GM12875 (cell line): ENCODE data around the gene LMNTD1.
"Not testable (repeated sequence)": the region's sequence is repeated elsewhere in the genome, so short reads cannot be mapped to it uniquely, and the experiment has no call there.

ENCODE experiments used
- H3K4me3 ChIP-seq: one replicate; pipeline ENCODE4 v1.5.1; 2011; ENCODE audit warnings: low read depth, low read length, control low read depth
- TF ChIP-seq, protein P1 (sequence below): IDR thresholded peaks from 2 replicates; pipeline ENCODE4 v1.5.1; 2011; ENCODE audit warnings: low read depth, mild to moderate bottlenecking, control low read depth, inconsistent platforms, low read length, moderate library complexity, borderline replicate concordance; ENCODE audit not compliant: insufficient read depth

Gene LMNTD1, protein sequence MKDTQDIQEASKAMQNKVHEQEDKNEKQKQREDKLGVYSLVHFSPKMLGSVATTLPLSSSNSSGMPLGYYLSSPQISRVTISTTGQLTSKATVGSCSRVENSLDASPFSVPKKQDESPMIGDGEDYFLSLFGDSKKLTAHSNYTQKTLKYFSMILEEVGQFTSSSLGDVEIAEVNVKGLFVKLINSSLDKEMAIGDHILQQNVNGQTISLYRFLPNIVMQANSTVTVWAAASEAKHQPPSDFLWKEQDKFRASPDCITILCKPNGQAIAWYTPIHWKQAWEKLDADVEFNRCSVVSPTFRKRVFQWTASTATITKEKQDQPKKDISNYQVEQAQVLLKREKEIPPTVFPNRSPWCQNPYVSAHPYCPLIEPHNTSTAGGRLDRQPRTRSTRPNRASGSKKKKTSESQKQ

DNA sequence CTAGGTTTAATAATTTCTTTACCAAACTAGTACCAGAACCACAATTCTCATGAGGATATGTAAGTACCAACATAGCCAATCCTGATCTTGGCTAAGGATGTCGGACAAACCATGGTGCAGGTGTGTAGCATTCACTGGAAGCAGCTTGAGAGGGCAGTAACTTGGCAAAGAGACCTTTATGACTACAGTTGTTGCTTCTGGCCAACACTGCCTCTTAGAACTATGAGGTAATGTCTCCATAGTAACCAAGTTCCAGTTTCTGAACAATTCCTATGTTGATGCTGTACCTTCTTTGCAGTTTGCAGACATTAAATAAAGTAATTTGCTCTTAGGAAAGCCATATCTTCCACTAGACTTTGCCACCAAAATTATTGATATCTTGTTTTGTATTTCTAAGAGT, at the start of gene LMNTD1:
LMNTD1 (minus strand) TSS at position 186 of the 400 bp plus-strand sequence. CDS start 324 bp downstream, outside the sequence.
- H3K4me3 ChIP-seq, result no peak within 1 kb of the TSS
- TF ChIP-seq, protein P1, sequence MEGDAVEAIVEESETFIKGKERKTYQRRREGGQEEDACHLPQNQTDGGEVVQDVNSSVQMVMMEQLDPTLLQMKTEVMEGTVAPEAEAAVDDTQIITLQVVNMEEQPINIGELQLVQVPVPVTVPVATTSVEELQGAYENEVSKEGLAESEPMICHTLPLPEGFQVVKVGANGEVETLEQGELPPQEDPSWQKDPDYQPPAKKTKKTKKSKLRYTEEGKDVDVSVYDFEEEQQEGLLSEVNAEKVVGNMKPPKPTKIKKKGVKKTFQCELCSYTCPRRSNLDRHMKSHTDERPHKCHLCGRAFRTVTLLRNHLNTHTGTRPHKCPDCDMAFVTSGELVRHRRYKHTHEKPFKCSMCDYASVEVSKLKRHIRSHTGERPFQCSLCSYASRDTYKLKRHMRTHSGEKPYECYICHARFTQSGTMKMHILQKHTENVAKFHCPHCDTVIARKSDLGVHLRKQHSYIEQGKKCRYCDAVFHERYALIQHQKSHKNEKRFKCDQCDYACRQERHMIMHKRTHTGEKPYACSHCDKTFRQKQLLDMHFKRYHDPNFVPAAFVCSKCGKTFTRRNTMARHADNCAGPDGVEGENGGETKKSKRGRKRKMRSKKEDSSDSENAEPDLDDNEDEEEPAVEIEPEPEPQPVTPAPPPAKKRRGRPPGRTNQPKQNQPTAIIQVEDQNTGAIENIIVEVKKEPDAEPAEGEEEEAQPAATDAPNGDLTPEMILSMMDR, result no peak

DNA sequence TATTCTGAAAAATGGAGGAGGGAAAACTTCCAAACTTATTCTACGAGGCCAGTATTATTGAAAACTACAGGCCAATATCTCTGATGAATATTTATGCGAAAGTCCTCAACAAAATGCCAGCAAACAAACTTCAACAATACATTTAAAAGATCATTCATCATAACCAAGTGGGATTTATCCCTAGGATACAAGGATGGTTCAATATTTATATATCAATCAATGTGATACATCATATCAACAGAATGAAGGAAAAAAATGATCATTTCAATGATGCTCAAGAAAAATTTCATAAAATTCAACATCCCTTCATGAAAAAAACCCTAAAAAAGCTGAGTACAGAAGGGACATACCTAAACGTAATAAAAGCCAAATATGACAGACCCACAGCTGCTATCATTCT, 45.9 kb upstream of the LMNTD1 start:
- H3K4me3 ChIP-seq, result no peak overlapping the region
- TF ChIP-seq, protein P1, result no peak

DNA sequence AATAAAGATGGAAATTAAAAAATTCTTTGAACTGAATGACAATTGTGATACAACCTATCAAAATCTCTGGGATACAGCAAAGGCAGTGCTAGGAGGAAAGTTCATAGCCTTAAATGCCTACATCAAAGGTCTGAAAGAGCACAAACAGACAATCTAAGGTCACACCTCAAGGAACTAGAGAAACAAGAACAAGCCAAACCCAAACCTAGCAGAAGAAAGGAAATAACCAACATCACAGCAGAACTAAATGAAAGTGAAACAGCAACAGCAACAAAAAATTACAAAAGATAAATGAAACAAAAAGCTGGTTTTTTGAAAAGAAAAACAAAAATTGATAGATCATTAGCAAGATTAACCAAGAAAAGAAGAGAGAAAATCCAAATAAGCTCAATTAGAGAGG, 42.4 kb upstream of the LMNTD1 start:
- H3K4me3 ChIP-seq, result not testable (repeated sequence)

DNA sequence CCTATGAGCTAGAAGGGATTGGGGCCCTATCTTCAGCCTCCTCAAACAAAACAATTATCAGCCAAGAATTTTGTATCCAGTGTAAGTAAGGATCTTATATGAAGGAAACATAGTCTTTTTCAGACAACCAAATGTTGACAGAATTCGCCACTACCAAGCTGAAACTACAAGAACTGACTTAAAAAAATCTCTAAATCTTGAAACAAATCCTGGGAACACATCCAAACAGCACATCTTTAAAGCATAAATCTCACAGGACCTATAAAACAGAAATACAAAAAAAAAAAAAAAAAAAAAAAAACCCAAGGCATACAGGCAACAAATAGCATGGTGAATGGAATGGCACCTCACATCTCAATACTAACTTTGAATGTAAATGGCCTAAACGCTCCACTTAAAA, 41.3 kb upstream of the LMNTD1 start:
- TF ChIP-seq, protein P1, result no peak
- H3K4me3 ChIP-seq, result no peak overlapping the region

DNA sequence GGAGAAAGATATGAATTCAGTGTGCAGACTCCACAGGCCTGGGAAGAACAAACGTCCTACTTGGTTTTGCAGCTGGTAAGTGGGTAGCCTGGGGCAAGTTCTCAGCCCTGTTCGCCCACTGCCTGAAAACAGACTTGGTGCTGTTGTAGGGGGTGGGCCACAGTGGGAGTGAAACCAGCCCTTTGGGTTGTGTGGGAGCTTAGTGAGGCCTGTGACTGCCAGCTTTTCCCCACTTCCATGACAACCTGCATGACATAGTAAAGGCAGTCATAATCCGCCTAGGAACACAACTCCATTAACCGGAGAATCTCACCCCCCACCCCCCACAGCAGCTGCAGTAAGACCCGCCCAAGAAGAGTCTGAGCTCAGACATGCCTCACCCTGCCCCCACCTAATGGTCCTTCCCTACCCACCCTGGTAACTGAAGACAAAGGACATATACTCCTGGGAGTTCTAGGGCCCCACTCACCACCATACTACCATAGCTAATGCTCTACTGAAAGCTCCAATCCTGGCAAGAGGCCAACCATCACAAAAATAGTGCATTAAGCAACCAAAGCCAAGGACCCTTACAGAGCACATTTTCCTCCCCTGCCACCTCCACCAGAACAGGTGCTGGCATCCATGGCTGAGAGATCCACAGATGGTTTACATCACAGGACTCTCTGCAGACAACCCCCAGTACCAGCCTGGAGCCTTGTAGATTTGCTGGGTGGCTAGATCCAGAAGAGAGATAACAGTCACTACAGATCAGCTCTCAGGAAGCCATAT, 39.8 kb upstream of the LMNTD1 start:
- no peak overlapping the region for H3K4me3 ChIP-seq
- TF ChIP-seq, protein P1, result no peak

DNA sequence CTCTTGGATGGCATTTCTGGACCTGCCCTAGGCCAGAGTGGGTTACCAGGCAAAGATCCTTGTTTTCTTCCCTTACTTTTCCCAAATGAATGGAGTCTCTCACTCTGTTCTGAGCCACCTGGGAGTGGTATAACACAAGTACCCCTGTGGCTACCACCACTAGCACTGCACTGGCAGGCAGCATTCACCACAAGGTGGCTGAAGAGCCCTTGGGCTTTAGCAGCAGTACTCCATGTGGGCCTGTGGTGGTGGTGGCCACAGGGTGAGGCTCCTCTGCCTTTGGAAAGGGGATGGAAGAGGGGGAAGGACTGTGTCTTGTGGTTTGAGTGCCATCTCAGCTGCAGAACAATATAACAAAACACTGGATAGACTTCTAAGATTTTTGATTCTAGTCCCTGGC, 38.1 kb upstream of the LMNTD1 start:
- H3K4me3 ChIP-seq, result no peak overlapping the region
- TF ChIP-seq, protein P1, result no peak

DNA sequence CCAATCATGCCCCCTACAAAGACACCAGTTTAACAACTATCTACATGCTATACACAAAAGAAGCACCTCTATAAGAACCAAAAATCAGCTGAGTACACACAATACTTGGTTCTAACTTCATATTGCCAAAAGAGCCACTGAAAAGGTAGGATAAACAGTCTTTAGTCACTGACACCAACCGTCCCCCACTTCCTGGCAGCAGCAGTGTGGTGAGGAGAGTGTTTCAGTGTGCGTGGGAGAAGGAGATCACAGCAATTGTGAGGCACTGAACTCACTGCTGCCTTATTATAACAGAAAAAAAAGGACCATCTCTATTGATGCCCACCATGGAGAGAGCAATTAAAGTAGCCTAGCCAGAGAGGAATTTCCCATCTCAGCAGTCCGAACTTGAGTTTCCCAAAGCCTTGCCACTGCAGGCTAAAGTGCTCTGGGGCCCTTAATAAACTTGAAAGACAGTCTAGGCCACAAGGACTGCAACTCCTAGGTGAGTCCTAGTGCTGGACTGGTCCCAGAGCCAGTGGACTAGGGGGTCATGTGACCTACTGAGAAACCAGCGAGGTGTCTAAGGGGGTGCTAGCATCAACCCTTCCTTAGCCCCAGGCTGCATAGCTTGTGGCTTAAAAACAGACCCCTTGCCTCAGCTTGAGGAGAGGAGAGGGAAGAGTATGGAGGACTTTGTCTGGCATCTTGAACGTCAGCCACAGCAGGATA, 37.1 kb upstream of the LMNTD1 start:
- TF ChIP-seq, protein P1, result no peak
- H3K4me3 ChIP-seq, result no peak overlapping the region
